DMS153 treated with DMSO at 0.1 percent for 48 hours (cell line): ENCODE results near the gene FHIT.

Experiments
- DNase-seq: peaks from one replicate; lab custom pipeline; 2025; ENCODE audit not compliant: unreplicated experiment; lab: John Stamatoyannopoulos, UW

FHIT gene

DNA sequence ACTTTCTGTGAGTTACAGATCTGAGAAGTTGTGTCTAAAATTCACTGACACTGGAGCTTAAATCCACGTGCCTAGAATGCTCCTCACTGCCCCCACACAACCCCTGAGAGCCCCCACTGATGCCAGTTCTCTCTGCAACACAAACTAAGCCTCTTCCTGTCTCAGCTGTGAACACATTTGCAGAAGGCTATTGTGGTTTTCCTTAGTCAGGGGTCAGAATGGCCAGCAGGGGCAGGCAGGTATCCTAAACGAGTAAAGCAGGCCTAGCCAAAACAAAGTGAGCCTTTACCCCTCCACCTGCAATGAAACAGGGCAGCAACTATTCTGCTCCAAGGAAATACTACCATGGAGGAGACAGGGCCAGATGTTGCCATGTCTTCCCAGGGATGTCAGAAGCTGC lies 78.6 kb downstream of the FHIT start:
- DNase-seq: no peak

DNA sequence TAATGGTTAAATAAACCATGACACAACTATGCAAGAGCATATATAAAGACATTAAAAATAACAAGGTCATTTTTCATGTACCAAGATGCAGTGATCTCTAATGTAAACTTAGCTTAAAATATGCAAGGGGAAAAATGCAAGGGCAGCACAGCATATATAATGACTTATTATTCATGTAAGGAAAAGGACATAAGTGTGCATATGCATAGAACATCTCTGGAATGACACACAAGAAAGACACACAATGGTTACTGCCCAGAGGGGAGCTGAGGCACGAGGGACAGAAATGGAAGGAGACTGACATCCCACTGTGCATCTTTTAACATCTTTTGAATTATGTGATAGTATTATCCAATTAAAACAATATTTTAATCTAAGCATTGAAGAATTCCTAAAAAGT lies 79.0 kb downstream of the FHIT start:
- no peak for DNase-seq

DNA sequence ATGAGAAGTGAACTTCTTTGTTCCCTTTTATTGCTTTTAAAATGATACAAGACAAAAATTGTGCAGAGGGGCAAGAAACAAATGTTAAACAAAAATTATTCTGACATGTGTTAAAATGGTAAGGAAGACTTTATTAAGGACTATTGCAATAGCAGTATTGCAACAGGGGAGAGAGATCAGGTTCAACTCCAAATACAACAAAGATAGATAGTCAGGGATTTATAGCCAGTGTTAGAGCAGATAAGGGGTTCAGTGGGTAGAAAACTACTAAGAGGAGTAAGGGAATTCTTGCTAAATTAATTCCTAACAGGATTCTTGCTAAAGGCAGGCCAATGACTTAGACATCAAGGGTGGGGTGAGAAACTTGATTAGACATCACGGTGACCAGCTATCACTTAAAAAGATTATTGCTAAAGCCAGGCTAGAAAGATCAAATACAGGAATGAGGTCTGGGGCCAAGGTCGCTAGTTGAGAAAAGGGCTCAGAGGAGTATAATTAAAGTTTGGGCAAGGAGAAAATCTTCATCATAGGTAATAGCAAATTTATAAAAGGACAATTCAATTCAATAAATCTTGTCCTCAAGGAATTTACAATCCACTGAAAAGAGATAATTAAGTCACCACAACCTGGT lies 81.5 kb downstream of the FHIT start:
- DNase-seq: no peak

DNA sequence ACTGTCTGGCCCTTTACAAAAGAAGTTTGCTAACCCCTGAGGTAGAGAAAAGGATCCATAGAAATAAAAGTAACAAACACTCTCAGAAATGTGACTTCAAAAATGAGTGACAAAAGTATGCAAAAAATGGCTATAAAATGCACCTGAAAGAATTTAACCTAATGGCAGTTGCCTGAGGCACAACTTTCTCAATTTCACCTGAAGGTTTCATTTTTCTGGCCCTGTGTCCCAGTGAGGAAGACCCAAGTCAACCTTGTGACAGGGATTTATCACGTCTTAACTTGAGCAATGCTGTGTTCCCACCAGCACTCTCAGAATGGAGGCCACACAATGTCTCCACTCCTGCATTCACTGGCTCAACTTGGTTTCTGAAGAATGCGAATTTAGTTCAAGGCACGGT lies 83.0 kb downstream of the FHIT start:
- DNase-seq: no peak

DNA sequence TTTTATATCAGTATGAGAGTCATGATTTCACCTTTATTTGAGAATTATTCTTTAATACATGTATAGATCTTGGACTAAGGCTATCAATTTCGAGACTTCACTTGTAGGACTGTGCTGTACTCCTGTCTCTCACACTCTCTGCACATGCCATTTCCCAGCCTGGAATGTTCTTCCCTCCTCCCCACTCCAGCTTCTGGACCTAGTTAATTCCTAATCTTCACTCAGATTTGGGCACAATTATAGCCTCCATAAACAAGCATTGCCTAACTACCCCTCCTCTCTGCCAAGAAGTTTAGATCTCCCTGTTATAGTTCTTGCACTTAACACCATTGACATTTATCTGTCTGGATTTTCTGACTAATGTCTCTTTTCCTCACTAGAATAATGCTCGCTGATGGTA lies 88.3 kb downstream of the FHIT start:
- no peak for DNase-seq

DNA sequence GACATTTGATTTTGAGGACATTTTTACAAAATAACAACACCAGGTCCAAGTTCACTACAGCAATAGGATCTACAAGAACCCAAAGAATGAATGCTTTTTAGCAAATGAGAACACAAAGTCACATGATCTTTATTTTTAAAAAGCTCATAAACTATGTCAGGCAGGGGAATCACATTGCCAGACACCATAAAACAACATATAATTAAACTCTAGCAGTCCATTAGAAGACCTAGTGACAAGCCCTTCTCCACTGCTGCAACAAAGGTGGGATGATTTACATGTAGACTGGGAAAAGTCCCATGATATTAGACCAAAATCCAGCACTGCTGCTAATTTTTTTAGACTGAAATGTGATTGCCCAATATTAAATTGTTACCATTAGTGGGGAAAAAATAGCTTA lies 92.6 kb downstream of the FHIT start:
- peak; percentile 6 for DNase-seq

DNA sequence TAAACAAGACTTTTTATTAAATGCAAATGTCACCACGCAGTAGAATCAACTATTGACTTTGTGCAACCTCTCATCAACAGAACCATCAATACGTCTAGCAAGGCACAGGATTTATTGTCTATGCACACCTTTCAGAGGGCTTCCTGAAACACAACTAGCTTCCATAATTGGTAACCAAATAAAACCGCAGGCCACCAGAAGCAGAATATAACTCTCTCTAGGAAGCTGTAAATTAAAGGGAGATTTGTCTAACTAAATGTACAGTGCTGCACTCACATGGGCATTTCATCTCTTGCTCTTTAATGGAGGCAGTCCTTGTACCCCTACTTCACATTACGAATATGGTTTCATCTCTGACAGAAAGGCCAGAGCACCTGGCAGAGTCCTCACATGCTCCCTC lies 93.0 kb downstream of the FHIT start:
- peak; percentile 86 for DNase-seq

DNA sequence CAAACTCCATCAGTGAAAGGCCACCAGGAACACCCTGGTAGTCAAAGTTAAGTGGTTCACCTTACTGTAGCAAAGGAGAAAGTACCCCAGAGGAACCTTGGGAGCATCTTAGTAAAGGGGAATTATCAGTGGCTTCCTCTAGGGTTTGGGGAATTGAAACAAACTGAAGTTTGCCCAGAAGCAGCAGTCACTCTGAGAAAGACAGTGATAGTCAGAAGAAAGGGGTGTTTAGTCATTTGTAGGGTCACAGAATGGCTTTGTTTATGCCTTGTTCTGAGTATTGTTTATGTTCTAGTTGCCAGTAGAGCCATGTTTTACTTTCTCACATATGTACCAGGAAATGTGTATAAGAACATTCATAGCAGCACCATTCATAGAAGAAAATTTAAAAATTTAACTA lies 93.8 kb downstream of the FHIT start:
- DNase-seq: no peak

DNA sequence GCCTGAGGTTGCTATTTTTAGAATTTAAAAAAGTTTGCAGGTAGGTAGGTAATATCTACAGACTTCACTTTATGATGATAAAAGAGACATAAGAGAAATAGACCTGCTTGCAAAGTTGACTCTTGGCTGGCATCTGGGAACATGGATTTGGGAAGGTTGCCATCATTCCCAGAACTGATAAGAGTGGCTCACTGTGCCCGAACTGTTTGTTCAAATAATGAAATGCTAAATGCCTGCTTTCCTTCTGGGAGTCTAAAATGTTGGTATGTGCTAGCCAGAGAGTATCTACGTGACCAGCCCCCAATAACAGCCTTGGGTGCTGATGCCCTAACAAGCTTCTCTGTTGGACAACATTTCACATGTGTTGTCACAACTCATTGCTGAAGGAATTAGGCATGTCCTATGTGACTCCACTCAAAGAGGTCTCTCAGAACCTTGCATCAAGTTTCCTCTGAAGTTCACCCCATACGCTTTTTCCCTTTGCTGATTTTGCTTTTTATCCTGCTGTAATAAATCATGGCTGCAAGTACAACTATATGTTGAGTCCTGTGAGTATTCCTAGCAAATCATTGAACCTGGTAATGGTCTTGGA lies 95.5 kb downstream of the FHIT start:
- DNase-seq: no peak

DNA sequence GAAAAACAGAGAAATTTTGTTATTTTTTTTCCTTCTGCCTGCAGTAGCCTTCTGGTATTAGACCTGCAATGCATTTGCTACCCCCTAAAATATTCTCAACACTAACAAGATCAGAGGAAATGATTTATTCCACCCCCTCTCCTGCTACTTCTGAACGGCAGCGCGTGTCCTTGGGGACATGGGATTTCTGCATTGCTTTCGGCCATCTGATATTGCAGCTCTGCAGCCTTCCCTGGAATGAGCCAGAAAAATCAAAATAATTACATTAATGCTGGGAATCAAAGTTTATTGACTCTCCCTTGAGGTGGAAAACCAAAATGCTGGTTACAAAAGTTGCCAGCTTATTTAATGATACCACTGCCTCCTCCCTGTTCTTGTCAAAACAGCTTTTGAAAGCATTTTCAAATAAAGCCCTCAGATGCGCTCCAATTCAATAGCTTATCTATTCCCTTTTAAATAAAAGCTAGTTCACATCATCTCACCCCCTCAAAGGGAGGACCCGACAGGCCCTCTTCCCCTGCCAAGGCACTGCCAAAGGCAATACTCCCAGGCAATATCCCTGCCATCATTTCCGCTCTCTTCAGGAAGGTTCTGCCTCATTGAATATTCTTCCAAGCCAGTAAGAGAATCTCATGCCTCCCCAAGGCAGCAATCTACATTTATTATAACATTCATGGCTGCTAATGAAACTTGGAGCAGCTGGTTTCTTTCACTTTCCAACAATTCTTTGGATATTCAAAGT lies 96.6 kb downstream of the FHIT start:
- no peak for DNase-seq

DNA sequence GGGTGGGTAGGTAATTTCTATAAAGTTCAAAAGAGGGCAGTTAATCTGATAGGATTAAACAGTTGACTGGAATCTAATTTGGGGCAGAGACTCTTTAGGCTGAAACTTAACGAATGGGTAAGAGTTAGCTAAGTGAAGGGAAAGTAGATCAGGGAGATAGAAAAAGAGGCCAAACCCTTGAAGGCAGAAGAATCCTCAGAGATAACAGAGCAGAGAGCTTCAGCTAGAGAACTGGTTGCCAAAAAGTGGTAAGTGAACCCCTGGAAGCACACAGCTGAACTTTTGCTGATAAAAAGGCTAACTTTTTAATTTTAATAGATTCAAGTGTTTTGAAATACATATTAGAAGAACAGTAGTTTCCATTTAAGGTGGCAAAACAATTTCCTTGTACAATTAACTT lies 99.2 kb downstream of the FHIT start:
- DNase-seq: no peak

DNA sequence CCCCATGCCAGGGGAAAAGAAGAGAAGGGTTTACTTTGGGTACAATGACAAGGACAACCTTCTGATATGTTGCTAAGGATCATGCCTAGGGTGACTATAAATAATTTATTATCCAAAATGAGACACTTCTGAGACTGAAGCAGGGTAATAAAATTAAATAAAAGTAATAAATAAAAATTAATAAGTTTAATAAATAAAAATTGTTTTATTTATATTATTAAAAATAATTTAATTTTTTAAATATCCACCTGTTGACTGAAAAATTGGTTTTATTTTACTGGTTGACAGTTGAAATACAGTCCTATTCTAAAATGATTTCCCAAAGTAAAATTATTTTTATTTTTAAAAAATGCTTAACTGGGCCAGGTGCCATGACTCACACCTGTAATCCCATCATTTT lies 102.0 kb downstream of the FHIT start:
- no peak for DNase-seq

DNA sequence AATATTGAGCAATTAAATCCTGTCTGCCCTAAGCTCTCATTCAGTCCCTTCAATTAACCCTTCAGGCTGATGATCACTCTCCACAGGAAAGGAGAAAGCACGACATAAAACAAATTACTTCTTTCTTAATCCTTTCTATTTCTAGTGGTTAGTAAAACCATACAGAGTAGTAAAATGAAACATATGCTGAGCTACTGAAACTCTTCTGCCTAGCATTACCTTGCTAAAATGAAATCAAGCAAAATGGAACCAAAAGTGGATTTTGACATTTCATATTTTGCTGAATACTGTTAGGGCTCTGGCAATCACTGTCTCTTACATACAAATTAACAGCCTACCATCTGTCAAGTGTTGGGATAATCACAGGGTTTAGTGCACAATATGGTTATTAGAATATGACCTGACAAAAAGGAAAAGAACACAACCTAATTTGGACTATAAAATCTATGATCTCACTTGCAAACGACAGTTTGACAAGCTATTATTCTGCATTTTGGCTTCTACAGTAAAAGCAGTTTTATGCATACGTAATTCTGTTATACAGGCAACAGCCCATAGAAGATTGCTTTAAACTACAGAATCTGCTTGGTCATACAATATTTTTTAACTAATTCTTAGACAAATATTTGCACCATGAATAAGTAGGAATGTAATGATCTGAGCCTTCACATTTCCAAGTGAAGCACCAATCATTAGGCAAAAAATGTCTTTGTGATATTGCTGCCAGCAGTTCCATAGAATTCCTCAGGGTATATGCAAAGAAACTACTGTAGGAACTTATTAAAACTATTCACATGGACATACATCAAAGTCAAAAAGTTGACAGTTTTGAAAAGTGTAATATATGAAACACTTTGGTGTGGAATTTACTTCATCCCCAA lies 105.0 kb downstream of the FHIT start:
- DNase-seq: no peak

DNA sequence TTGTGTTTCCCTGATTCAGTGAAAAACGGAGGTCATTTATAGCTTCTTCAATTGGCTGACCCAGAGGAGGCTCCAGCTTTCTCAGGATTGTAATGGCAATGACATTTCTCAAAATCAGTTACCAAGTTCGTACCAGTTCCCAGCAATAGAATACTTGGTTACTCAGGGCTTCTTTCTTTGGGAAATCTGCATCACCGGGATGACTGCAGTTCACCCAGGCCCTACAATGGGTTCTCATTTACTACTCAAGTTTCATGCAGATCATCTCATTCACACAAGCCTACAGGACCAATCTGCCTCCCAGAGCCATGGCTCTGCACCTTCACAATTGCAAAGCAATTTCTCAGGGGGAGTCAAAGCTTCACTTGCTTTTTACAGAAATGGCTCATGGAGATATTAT lies 109.6 kb downstream of the FHIT start:
- DNase-seq: no peak

DNA sequence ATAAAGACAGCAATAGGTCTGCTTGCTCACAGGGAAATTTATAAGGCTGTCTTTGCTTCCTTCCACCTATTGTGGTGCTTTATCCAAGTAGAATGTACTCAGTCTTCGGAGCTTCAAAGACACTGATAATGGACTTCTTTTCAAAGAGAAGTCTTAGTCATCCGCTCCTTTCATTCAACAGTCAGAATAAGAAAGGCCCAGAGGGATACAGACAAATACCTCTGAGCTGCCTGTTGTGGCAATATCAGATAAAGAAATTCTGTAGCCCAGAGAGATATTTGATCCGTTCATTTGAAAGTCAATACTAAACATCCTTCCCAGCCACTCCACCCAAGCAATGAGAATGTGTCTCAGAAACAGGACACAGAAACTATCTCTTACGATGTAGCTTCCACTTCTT lies 110.0 kb downstream of the FHIT start:
- DNase-seq: no peak

DNA sequence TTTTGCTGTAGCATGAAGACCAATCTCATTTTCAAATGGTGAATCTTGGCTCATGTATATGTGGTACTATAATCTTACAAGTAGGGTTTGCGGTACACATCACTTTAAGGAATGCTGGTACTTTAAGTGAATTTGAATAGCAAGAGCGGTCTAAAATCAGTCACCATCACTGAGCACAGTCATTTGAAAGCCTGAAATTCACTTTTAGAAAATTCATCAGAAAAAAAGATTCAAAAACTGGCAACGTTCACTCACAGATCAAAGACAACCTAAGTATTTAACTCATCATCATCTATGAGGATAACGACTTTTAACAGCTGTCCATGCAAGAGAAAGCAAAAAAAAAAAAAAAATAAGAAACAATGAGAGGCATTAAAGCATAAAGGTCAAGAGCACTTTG lies 111.6 kb downstream of the FHIT start:
- no peak for DNase-seq

DNA sequence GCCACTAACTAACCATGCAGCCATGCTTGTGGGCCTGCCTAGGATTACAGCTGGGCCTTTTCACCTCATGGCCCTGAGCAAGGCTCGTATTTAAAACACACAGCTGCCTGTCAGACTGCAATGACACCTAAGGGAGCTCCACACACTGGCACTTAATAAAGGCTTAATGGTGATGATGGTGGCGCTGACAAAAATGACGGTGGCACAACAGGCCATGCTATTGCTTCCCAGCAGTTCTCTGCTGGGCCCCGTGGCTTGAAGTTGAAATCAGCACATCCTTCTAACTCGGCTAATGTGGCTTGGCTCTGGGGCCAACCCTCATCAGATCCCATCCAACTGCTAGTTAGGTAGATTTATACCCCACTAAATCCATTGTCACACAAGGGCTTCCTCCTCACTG lies 112.9 kb downstream of the FHIT start:
- no peak for DNase-seq

DNA sequence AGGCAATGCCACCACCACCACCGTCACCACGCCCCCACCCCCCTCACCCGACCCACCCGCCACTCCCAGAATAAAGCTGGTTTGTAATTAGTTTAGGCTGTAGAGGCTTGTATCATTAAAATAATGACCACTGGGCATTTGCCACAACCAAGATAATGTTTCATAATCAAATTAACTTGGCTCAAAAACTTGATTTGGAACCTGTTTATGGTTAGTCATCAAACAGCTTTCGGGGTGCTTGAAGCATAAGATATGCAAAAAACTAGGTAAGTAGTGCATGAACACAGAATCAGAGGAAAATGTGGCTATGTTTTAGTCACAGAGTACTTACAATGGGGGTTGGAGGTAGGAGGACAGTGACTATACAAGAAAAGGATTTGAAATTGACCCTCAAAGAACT lies 115.1 kb downstream of the FHIT start:
- DNase-seq: no peak

DNA sequence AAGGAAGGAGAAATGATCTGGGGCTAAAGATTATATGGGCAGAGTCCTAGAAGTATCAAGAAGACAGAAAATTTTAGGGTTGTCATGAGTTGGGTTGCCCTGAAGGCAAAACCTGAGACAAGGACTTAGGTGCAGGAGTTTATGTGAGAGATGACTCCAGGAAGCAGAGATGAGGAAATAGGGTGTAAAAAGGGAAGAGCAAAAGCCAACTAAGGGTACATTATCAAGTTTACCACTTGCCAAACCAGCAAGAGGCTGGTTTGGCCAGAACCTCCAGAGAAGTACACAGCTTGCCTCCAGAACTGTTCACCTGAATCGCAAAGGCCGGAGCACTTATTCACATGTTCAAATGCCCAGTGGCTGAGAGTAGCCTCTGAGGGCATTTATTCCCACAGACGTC lies 116.7 kb downstream of the FHIT start:
- no peak for DNase-seq

DNA sequence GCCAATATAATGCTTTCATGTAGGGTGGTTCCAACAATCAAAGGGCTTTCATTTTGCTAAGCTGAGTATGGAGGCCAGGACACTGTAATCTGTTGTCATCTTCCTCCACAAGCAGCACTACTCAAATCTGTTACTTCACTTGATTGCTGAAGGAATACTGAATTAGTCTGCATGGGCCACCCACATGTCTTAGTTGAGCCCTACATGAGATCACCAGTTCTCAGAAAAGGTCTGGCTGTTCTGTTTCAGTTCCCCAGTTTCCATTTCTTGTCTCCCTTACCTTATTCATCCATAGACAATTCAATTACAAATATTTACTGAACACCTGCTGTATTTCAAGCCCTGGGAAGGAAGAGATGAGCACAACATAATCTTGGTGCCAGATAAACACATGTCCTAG lies 119.2 kb downstream of the FHIT start:
- no peak for DNase-seq

DNA sequence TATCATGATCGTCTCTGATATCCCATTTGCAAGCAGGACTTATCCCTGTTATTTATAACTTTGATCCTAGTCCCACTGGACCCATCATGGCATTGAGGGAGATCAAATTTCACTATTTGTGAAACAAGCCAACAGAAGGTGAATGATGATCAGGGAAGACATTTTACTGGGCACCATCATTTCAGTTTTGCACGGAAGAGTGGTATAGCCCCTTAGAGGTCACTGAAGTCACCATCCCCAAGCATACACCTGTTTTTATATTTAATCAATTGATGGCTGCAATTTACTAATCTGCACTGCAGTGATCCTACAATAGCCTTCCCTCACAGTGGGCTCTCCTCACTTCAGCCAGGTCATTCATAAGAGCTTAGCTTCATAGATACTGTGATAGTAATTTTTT lies 132.4 kb downstream of the FHIT start:
- no peak for DNase-seq
